Measurements from ENCODE around the gene FAM174C. TPM values are rescaled to one million over a fixed set of nuclear protein-coding genes. Genes with fewer than 3 reads are reported as not detected.

The FAM174C gene
- total and polyA plus RNA-seq, 10 donors = 35.8 to 134 (median 46.6) TPM

DNA sequence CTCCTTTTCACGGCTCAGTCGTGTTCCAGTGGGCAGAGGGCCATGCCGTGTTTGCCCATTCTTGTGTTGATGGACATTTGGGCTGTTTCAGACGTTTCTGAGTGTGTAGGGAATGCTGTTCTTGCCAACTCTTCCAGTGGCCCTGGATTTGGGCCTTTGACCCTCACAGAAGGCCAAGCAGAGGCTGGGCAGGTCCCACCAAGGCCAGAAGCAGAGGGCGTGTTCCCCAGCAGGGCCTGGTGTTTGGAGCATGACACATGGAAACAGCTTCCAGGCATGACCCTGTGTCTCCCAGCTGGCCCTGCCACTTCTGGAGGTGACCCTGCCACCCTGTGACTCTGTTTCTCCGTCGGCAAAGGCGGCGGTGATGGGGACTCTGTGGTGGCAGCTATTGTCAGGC, 46.2 kb downstream of the FAM174C start:
- Histone ChIP-seq H3K9me3 (no peaks in the 10 kb centered on the region), H3K4me3 (no peak overlapping the region), H3K36me3 (no peaks in the 10 kb centered on the region), H3K27ac (no peak overlapping the region), H3K27me3 (replicated peaks in 1 of 7) (peaks cover 3 to 98% (median 46%) of the 10 kb centered on the region in 7 donors), H3K4me1 (peaks cover 5 to 26% (median 11%) of the 10 kb centered on the region in 6 donors)
- intact Hi-C loops (cut with DNase I; ENCODE audit: low total_unique reads) = no loop called here
- TF ChIP-seq POLR2AphosphoS5 (IDR thresholded peaks at IDR 0.05) = no peak
- TF ChIP-seq POLR2A (IDR thresholded peaks at IDR 0.05) = no peak
- TF ChIP-seq, protein P1, sequence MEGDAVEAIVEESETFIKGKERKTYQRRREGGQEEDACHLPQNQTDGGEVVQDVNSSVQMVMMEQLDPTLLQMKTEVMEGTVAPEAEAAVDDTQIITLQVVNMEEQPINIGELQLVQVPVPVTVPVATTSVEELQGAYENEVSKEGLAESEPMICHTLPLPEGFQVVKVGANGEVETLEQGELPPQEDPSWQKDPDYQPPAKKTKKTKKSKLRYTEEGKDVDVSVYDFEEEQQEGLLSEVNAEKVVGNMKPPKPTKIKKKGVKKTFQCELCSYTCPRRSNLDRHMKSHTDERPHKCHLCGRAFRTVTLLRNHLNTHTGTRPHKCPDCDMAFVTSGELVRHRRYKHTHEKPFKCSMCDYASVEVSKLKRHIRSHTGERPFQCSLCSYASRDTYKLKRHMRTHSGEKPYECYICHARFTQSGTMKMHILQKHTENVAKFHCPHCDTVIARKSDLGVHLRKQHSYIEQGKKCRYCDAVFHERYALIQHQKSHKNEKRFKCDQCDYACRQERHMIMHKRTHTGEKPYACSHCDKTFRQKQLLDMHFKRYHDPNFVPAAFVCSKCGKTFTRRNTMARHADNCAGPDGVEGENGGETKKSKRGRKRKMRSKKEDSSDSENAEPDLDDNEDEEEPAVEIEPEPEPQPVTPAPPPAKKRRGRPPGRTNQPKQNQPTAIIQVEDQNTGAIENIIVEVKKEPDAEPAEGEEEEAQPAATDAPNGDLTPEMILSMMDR (IDR thresholded peaks at IDR 0.05 in 8 of 11, conservative IDR thresholded peaks at IDR 0.05 in 3 of 11) = no peak
- 76 to 91% (median 84%) methylated on average over 6 to 9 of the region's 9 CpGs for WGBS, 5 donors
- DNase-seq = no peak

DNA sequence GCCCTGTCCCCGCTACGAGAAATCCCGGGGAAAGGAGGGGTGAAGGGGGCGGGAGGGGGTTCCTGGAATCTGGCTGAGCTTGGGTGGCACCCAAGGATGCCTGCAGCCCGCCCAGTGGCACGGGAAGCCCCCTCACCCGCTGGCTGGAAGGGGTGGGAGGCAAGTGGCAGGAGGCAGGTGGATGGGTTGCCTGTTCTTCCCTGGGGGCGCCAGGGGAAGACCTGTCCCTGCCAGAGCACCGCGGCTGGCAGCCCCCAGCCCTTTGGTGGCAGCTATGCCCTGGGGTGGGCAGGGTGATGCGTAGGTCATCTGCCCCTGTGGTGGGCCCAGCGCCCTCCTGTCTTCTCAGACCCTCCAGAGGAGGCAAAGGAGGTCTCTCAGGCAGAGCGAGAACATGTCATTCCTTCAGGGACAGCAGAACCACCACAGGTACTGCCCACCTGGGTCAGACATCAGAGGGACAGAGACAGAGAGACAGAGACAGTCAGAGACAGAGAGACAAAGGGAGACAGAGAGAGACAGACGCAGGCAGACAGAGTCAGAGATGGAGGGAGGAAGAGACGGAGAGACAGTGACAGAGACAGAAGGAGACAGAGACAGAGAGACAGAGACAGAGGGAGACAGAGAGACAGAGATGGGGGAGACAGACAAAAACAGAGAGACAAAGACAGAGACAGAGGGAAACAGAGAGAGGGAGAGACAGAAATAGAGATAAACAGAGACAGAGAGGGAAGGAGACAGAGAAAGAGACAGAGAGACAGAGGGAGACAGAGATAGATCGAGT, 47.1 kb downstream of the FAM174C start:
- Histone ChIP-seq H3K27ac (no peak overlapping the region), H3K4me1 (peaks cover 5 to 30% (median 11%) of the 10 kb centered on the region in 6 donors), H3K27me3 (replicated peaks in 1 of 7) (peaks cover 3 to 98% (median 38%) of the 10 kb centered on the region in 7 donors), H3K9me3 (no peaks in the 10 kb centered on the region), H3K36me3 (no peaks in the 10 kb centered on the region), H3K4me3 (no peak overlapping the region)
- WGBS, 5 donors = 83 to 90% (median 88%) methylated on average over 16 of the region's 16 CpGs
- no peak for DNase-seq
- TF ChIP-seq POLR2A (IDR thresholded peaks at IDR 0.05) (no peak), POLR2AphosphoS5 (IDR thresholded peaks at IDR 0.05) (no peak)
- TF ChIP-seq, protein P1 (IDR thresholded peaks at IDR 0.05 in 8 of 11, conservative IDR thresholded peaks at IDR 0.05 in 3 of 11) = no peak
- intact Hi-C loops (cut with DNase I; ENCODE audit: low total_unique reads) = no loop called here

DNA sequence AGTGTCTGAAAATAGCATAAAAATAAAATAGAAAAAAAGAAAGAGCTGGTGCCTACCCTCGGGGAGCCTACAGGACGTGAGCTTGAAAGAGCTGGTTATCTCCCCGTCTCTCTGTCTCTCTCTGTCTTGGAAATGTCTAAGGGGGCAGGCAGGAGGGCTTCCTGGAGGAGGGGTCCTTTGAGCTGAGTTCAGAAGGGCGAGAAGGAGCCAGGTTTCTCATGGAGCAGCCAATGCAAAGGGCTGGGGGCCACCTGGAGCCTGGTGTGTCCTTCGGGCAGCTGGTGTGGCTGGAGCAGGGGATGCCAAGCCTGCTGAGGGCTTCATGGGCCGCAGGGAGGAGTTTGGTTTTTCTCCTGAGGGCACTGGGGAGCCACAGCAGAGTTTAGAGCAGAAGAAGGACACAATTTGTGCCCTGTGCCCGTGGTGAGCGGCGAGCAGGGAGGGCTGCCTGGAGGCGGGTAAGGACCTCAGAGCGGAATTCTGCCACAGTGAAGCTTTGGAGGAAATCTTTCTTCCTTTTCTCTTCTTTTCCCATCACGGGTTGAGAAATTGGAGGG, 49.0 kb downstream of the FAM174C start:
- H3K9me3 ChIP-seq = no peaks in the 10 kb centered on the region
- peak overlapping the region in 3 of 8 donors; percentile 2 to 58 (median 34) for H3K4me3 ChIP-seq
- H3K27ac ChIP-seq = peak overlapping the region in 1 of 8 donors; percentile 50
- H3K36me3 ChIP-seq = no peaks in the 10 kb centered on the region
- TF ChIP-seq POLR2AphosphoS5 (IDR thresholded peaks at IDR 0.05) = no peak
- 54 to 72% (median 71%) methylated on average over 11 to 12 of the region's 12 CpGs for WGBS, 5 donors
- peaks cover 5 to 20% (median 11%) of the 10 kb centered on the region in 6 donors for H3K4me1 ChIP-seq
- intact Hi-C loops (cut with DNase I; ENCODE audit: low total_unique reads) = no loop called here
- peaks cover 3 to 88% (median 33%) of the 10 kb centered on the region in 7 donors for H3K27me3 ChIP-seq (replicated peaks in 1 of 7)
- no peak for DNase-seq

DNA sequence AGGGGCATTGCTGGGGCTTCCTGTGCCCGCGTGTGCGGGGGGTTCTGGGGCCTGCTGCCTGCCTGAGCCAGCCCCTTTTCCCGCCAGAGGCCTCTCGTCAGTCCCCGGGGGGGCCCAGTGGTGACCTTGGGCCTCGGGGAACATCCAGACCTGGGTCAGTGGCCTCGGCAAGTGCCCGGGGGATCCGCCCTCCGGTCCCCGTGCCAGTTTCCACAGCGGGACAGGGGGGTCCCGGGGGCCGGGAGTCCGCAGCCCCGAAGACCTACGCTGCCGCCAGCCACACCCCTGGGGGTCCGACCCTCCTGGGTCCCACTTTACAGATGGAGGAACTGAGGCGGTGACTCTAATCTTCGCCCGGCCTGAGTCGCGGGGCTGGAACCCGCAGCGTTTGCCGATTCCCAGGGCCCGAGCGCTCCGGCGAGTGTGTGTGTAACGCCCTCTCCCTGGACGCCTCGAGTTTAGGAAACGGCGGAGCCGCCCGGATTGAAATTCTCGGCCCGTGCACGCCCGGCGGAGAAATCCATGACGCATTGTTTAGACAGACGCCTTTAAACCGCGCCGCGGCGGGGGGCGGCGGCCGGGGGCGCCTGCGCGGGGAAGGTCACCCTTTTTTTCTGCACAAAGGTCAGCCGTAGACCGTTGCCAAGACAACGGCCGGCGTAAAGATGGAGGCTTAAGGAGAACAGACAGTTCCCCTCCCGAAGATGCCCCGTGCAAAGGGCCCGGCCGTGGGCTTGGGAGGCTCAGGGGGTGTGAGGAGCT, 49.7 kb downstream of the FAM174C start:
- Histone ChIP-seq H3K27me3 (replicated peaks in 1 of 7) (peaks cover 3 to 84% (median 33%) of the 10 kb centered on the region in 7 donors), H3K4me1 (peaks cover 5 to 20% (median 11%) of the 10 kb centered on the region in 6 donors), H3K27ac (peak overlapping the region in 4 of 8 donors; percentile 6 to 50 (median 42)), H3K9me3 (no peaks in the 10 kb centered on the region), H3K4me3 (peak overlapping the region in 6 of 8 donors; percentile 2 to 58 (median 18)), H3K36me3 (no peaks in the 10 kb centered on the region)
- TF ChIP-seq POLR2AphosphoS5 (IDR thresholded peaks at IDR 0.05) = peak in 2 of 3 donors; percentile 33 to 34
- TF ChIP-seq, protein P1 (IDR thresholded peaks at IDR 0.05 in 8 of 11, conservative IDR thresholded peaks at IDR 0.05 in 3 of 11) = no peak
- WGBS, 5 donors = 2 to 7% (median 3%) methylated on average over 36 to 66 of the region's 66 CpGs
- DNase-seq = no peak
- intact Hi-C loops (cut with DNase I; ENCODE audit: low total_unique reads) = no loop called here

All from spleen (tissue), 11 donors.